H1 (cell line): ENCODE data around the gene SLC26A8. TPM values are rescaled to one million over a fixed set of nuclear protein-coding genes. Genes with fewer than 3 reads are reported as not detected.

Experiments
- CHD2 ChIP-seq: IDR thresholded peaks from 2 replicates; pipeline ENCODE4 v1.6.1; 2012; ENCODE audit warnings: low read length, improper control_type of control experiment
- CREB1 ChIP-seq: IDR thresholded peaks from 2 replicates; pipeline ENCODE4 v1.6.1; 2012; ENCODE audit warnings: inconsistent platforms
- EP300 ChIP-seq, 2 experiments: IDR thresholded peaks; 1 replicate in 1 of 2; 2 replicates in 1 of 2; pipeline ENCODE4 v1.6.1; 2011 to 2012; ENCODE audit warnings: low read depth in 2 of 2, low read length in 2 of 2, mild to moderate bottlenecking in 2 of 2, borderline replicate concordance in 1 of 2, inconsistent platforms in 1 of 2, moderate library complexity in 1 of 2
- FOSL1 ChIP-seq: IDR thresholded peaks from 2 replicates; pipeline ENCODE4 v1.6.1; 2011; ENCODE audit warnings: mild to moderate bottlenecking, low read depth, low read length, moderate library complexity; ENCODE audit not compliant: insufficient read depth
- GTF2F1 ChIP-seq: IDR thresholded peaks from 2 replicates; pipeline ENCODE4 v1.6.1; 2012; ENCODE audit warnings: low read depth, low read length, improper control_type of control experiment, borderline replicate concordance
- HDAC6 ChIP-seq: IDR thresholded peaks from one replicate; pipeline ENCODE4 v1.7.1; 2012; ENCODE audit warnings: low read depth, mild to moderate bottlenecking, inconsistent platforms, low read length, moderate library complexity
- KDM4A ChIP-seq: IDR thresholded peaks from one replicate; pipeline ENCODE4 v1.7.1; 2012; ENCODE audit warnings: low read depth, mild to moderate bottlenecking, moderate library complexity, low read length, inconsistent platforms; ENCODE audit not compliant: severe bottlenecking
- MAFK ChIP-seq: IDR thresholded peaks from 2 replicates; pipeline ENCODE4 v1.6.1; 2012; ENCODE audit warnings: low read depth, mild to moderate bottlenecking, improper control_type of control experiment, low read length
- PHF8 ChIP-seq: fragments of 200-600 bp; sonication (generic); conservative IDR thresholded peaks from 2 replicates; pipeline ENCODE4 v1.7.1; 2012; ENCODE audit warnings: low read depth, mild to moderate bottlenecking, inconsistent platforms, low read length, moderate library complexity
- POLR2A ChIP-seq, 2 experiments: IDR thresholded peaks; 1 replicate in 1 of 2; 2 replicates in 1 of 2; pipeline ENCODE4 v1.6.1; 2011; ENCODE audit warnings: low read depth in 2 of 2, low read length in 2 of 2, mild to moderate bottlenecking in 2 of 2; ENCODE audit errors: control extremely low read depth in 1 of 2
- RBBP5 ChIP-seq: IDR thresholded peaks from 2 replicates; pipeline ENCODE4 v1.7.1; 2012; ENCODE audit warnings: low read depth, mild to moderate bottlenecking, inconsistent platforms, low read length, moderate library complexity, borderline replicate concordance
- RNF2 ChIP-seq: fragments of 200-900, 300-1000 bp; sonication (generic); IDR thresholded peaks from 2 replicates; pipeline ENCODE4 v1.7.1; 2016; ENCODE audit warnings: borderline replicate concordance, low read depth, mild to moderate bottlenecking, antibody characterized with exemption, low read length; ENCODE audit not compliant: poor library complexity, severe bottlenecking; ENCODE audit errors: missing control alignments
- SAP30 ChIP-seq: fragments of 300-600 bp; sonication (generic); IDR thresholded peaks from 2 replicates; pipeline ENCODE4 v1.7.1; 2012; ENCODE audit warnings: low read length, moderate library complexity, mild to moderate bottlenecking, inconsistent platforms; ENCODE audit not compliant: insufficient read depth, insufficient replicate concordance
- SIN3A ChIP-seq, 2 experiments: IDR thresholded peaks in 1 of 2; conservative IDR thresholded peaks in 1 of 2; 2 replicates each; pipeline ENCODE4 v1.6.1; 2011 to 2012; ENCODE audit warnings: low read length in 2 of 2, improper control_type of control experiment in 1 of 2, low read depth in 1 of 2, mild to moderate bottlenecking in 1 of 2
- SP1 ChIP-seq: IDR thresholded peaks from 2 replicates; pipeline ENCODE4 v1.6.1; 2011; ENCODE audit warnings: low read depth, low read length
- SP4 ChIP-seq: IDR thresholded peaks from 2 replicates; pipeline ENCODE4 v1.6.1; 2012; ENCODE audit warnings: low read length, inconsistent platforms
- ZNF274 ChIP-seq: IDR thresholded peaks from 2 replicates; pipeline ENCODE4 v1.7.0; 2012; ENCODE audit warnings: low read length, borderline replicate concordance; ENCODE audit errors: extremely low read depth
- polyA plus RNA-seq, 7 experiments: library from polyadenylated mRNA; depleted of rRNA in 3 of 7; stranded (reverse) in 5 of 7; unstranded in 2 of 7; fragments of >200 nt in 5 of 7; fragments of 200-250 nt in 2 of 7; gene quantifications; 1 replicate in 5 of 7; 2 replicates in 1 of 7; 4 replicates in 1 of 7; pipeline versions ENCODE4 v1.2.1 to v1.2.3, GENCODE V29; 2011 to 2013; ENCODE audit warnings: missing spikeins in 2 of 7, mixed read lengths in 2 of 7
- total RNA-seq: library from RNA; stranded (reverse); fragmentation: NEBNext Ultra II Directional; extraction: Animal tissue kit (Norgen Biotek cat#: 25700); gene quantifications from 2 replicates; pipeline ENCODE4 v1.2.1, GENCODE V29; 2021

SLC26A8 gene
- total and polyA plus RNA-seq, 2 of the 8 experiments (the other 6 are each of a cell fraction or from before 2014, with no cell fraction given) = 0.56 to 0.57 TPM

- TF ChIP-seq HDAC6 = no peak
- TF ChIP-seq SAP30 = no peak
- TF ChIP-seq POLR2A (IDR thresholded peaks at IDR 0.05; ENCODE audit: control extremely low read depth in 1 of 2, low read depth in 2 of 2, low read length in 2 of 2) = peak; percentile 89 to 94
- TF ChIP-seq ZNF274 = no peak
- TF ChIP-seq CHD2 = peak; percentile 100
- no peak for TF ChIP-seq MAFK
- TF ChIP-seq SIN3A (conservative IDR thresholded peaks at IDR 0.05 in 1 of 2, IDR thresholded peaks at IDR 0.05 in 1 of 2; ENCODE audit: low read depth in 1 of 2, low read length in 2 of 2) = 0 out of 4 replicates have a peak, but pooled peaks of 1 of the 2 experiments have one; percentile 50
- TF ChIP-seq SP1 = no peak
- TF ChIP-seq KDM4A = peak; percentile 97
- TF ChIP-seq FOSL1 = no peak
- no peak for TF ChIP-seq RBBP5
- TF ChIP-seq SP4 = no peak
- TF ChIP-seq RNF2 = no peak
- peak; percentile 89 for TF ChIP-seq PHF8
- TF ChIP-seq CREB1 = peak; percentile 4; the same call in 1 of the 2 replicates
- TF ChIP-seq EP300 (IDR thresholded peaks at IDR 0.05; ENCODE audit: borderline replicate concordance in 1 of 2, low read depth in 2 of 2, low read length in 2 of 2) = no peak
- 0 out of 2 replicates have a peak, but pooled peaks have one; percentile 51 for TF ChIP-seq GTF2F1
Observed at GRCh38 chr6:36027501-36028087, 3.2 kb upstream of the SLC26A8 start, which contains the start of gene MAPK14 (continued).
